T-helper 22 cell (primary cell): Measurements from ENCODE around the gene TGOLN2.
"Not testable (repeated sequence)": the region's sequence is repeated elsewhere in the genome, so short reads cannot be mapped to it uniquely, and the experiment has no call there.

ENCODE experiments used
- DNase-seq: peaks from one replicate; pipeline ENCODE4 v3.0.0-alpha.2; 2020; ENCODE audit warnings: low read depth

Gene TGOLN2

DNA sequence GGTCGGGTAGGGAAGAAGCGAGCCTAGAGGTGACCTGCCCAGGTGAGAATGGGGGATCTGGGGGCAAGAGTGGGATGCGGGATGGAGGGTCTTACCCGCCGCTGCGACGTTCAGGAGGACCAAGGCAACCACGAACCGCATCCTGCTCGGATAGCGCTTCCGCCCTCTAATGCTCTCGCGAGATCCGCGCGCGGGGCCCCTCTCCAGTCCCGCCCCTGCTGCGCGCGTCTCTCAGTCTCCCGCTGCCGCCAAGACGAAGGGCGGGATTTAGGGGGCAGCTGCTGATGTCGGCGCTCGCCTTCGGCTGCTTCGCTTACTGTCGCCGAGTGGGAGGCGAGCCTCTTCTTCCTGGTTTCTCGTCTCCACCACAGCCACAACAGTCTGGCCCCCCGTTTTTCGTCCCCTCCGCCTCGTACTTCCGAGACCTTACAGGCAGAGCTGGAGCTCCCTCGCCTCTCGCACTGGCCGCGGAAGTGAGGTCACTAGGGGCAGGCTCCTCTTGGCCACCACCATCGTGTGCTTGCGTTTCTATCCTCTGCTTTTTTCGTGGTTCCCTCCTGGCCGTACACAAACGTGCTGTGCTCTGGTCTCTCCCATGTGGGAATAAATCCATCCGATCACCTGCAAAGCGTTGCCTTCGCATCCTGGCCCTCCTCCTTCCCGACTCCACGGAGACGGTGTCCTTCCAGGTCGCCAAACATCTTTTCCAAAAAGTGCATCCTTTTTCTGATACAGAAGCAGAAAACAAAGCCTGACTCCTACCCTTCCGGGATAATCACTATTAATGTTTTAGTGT, at the start of gene TGOLN2:
TSS of gene TGOLN2 (minus strand) at position 168 of the 796 bp plus-strand sequence. CDS start at position 141, 27 bp downstream.
- DNase-seq, result peak; percentile 88

DNA sequence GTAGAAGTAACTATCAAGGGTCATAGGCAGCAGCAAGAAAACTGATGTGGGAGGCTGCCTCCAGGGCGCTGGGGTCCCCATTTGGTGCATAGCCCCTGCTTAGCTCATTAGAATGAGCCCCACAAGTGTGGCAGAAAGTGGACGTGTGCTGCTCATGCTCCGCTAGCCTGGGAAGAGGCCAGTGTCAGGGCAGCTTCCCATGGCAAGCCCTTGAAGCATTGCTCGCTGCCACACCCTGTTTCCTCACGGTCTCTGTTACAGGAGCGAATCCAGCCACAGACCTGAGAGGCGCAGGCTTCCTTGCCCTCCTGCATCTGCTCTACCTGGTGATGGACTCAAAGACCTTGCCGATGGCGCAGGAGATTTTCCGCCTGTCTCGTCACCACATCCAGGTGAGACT, 49.3 kb upstream of the TGOLN2 start:
- DNase-seq, result no peak

DNA sequence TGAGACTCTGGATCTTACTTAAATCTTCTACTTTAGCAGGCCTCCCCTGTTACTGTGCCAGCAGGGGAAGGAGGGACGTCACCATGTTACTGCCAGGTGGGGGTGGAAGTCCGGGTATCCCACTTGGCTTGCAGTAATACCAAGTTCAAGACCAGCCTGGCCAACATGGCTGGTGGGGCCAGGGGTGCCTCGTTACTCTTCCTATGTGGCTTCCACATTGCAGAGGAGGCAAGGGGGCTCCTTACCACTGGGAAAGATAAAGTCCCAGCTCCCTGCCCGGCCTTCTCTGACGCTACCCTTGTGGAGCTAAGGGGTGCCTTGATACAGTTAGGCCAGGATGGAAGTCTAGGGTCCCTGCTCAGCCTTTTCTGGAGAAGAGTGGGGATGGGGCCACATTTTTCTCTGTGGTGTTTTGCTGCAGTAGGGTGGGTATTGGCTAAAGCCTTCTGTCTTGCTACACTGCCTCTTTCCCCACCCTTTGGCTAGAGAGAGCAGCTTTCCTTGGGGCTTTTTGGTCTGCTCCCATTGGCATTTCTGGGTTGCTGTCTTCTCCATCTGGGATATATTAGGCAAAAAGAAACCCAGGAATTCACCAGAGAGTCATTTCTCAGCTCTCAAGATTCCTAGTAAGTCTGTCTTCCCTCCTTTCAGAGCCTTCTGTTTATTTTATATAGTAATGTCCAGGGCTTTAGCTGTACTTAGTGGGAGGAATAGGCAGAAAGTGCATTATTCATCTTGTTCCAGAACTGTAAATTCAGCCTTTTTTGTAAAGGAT, 48.7 kb upstream of the TGOLN2 start:
- no peak for DNase-seq

DNA sequence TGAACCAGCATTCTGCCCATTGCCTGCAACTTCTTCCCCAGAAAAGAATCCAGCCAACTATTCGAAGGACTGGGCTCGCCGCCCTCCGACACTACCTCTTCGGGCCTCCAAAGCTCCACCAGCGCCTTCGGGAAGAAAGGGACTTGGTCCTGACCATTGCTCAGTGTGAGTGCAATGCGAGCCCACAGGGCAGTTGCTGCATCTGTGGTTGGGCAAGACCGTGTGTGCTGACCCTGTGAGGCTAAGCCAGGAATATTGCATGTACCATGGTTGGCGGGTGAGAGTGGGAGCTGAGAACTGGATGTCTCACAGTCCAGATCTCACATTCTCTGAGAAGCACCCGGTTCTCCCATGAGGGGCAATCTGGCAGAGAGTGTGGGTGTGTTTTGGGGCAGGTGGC, 43.3 kb upstream of the TGOLN2 start:
- no peak for DNase-seq

GRCh38 chr2:85369500-85369899, 41.7 kb upstream of the TGOLN2 start:
- no peak for DNase-seq

DNA sequence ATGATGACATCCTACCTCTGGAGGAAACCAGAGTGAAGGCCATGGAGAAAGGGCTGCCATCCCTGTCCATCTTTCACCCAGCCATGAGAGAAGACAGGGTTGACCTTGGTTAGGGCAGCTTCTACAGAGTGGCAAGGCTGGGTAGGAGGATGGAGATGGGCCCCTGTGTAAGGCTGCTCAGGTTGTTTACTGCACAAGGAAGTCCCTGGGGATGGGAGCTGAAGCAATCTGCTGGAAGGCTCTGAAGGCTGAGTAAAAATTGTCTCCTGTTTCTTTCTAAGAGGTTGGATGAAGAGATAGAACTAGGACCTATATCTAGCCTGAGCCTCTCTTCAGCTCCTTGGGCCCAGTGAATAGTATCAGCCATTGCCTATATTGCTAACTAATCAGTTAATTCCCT, 41.1 kb upstream of the TGOLN2 start:
- DNase-seq, result no peak

- DNase-seq, result no peak
Measured at GRCh38 chr2:85367180-85367579, 39.4 kb upstream of the TGOLN2 start.

DNA sequence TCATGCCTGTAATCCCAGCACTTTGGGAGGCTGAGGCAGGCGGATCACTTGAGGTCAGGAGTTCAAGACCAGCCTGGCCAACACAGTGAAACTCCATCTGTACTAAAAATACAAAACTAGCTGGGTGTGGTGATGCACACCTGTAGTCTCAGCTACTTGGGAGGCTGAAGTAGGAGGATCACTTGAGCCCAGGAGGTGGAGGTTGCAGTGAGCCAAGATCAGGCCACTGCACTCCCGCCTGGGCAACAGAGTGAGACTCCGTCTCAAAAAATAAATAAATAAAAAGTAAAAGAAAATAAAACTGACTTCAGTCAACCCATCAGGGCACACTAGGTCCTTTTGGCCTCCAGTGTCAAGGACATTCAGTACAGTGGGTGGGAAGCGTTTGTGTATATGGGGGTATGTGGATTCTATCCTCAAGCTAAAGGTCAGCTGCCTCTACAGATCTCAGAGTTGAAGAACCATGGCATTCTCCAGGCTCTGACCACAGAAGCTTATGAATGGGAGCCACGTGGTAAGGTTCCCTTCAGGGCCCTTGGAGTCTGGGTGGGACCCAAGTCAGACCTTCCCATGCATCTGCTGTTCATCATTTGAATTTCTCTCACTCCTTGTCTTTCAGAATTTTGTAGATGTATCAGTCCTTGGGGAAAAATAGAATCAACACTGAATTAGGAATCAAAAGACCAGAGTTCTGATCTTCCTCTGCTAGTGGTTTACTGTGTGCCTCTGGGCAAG, 35.0 kb upstream of the TGOLN2 start:
- DNase-seq, result not testable (repeated sequence)

GRCh38 chr2:85357736-85358135, 29.9 kb upstream of the TGOLN2 start:
- no peak for DNase-seq

GRCh38 chr2:85356186-85356585, 28.4 kb upstream of the TGOLN2 start:
- no peak for DNase-seq

DNA sequence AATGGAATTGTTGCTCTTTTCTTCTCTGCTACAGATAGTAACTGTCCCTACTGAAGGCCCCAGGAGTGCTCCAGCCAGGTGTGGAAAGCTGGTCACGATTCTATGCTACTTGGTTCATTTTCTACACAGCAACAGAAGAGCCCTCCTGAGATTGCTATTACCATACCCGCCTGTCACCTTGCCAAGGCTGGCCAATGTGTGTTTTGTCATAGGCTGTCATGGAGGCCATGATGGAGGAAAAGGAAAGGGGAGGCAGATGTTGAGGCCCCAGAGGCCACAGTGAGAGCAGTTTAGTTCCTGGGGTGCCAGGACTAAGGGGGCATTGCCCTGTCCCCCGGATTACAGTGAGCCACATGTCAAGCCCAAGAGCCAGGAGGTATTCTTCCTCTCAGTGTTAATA, 27.7 kb upstream of the TGOLN2 start:
- no peak for DNase-seq

DNA sequence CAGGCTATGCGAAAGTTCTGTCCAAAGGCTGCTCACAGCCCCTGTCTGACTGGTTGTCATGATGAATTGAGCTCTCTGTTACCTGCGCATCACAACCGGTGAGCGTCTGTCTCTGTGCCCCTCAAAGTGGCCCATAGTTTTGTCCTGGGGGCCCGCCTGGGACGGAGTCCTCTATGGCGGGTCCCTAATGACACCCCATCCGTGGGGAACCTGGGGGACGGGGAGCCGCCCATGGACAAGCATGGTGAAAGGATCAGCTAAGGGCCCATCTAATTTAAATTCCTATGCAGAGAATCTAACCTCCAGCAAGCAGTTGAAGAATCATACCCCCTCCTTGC, 27.3 kb upstream of the TGOLN2 start:
- no peak for DNase-seq

GRCh38 chr2:85354286-85355072, 26.7 kb upstream of the TGOLN2 start, which contains the start of the genes ELMOD3 and RETSAT:
Gene ELMOD3 (plus strand): TSS chr2:85354769. CDS start chr2:85357199, 2,430 bp downstream.
Gene RETSAT (minus strand): TSS chr2:85354528. CDS start chr2:85354507, 21 bp downstream.
- DNase-seq, result peak; percentile 98

DNA sequence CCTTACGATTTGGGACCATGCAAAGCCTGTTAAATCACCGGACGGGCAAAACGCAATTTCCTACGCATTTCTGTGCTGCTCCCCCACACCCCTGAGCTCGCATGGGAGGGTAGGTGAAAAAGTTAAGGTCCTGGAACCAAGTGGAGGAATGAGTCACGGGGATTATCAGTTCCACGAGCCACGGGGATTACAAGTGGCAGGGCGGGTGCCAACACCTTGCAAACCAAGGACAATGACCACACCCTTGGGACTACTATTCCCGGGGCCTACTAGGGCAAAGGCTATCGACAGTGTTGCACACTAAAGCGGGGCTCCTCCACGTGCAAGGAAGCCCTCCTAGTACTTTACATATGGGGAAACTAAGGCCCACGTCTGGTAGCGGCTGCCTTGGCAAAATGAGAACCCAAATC, 26.1 kb upstream of the TGOLN2 start:
- DNase-seq, result no peak

- DNase-seq, result no peak
Measured at GRCh38 chr2:85347599-85347998, 19.8 kb upstream of the TGOLN2 start.

DNA sequence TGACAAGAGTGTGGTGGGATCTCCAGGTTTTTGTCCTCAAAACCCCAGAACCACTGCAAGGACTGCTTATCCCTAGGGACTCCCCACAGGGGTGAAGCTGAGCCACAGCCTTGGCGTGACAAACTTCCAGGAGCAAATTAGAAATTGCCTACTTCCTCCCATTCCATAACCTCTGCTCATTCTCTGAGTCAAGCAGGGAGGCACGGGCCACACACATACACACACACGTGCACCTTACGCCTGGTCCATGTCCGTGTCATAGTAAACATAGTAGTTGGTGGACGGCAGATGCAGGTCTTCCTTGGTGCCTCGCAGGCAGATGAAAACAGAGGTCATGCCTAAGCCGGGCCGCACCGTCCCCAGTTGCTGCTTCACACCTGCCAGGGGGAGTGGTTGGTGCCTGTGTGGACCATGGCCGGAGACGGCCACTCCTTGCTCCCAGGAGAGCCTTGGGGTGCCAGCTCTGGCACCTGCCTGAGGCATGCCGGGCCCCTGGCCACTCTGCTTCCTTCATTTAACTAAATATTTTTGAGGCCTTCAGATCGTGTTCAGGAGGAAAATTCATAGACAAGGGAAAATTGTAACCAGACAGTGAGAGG, 16.7 kb upstream of the TGOLN2 start:
- DNase-seq, result no peak

DNA sequence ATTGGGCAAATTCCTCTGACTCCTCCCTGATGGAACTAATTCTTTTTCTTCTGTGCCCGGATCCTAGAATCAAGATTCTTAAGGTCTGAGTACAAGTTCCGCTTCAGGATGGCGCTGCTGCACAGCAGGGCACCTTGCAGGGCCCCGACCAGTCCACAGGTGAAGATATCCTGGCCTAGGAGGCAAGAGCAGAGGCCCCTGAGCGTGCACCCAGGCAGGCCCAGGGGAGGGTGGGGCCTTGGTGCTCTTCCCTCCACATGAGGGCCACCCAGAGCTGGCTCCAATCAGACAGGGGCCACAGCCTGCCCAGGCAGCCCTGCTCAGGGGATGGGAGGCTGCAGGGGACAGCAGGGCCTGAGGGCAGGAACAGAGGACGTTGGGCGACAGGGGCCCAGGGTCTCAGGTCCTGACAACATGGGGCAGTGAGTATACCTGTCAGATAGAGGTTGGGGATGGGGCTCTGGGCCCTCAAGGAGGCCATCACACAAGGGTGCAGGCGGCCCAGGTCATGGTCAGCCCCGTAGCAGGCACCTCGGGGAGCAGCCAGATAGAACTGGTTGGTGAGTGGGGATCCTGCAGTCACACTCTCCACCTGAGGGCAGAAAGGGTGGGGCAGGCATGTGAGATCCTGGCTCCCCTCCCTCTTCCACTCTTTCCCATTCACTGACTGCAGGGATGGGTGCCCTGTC, 15.6 kb upstream of the TGOLN2 start:
- not testable (repeated sequence) for DNase-seq

DNA sequence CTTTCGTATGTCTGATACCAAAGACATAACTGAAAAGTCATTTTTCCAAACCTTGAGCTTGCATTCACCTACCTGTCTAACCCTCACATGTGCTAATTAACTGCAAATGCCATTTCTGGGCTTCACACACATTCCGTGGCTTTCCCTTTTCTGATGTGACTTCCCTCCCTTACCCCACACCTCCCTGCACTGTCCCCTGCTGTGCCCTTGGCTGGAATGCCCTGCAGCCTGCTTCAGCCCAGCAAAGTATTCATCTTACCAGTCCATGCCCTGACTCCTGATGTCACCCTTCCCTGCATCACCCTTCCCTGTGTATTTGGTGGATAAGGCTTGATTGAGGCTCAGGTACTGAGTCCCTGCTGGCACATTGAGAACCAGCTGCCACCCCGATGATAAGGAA, 14.4 kb upstream of the TGOLN2 start:
- no peak for DNase-seq

DNA sequence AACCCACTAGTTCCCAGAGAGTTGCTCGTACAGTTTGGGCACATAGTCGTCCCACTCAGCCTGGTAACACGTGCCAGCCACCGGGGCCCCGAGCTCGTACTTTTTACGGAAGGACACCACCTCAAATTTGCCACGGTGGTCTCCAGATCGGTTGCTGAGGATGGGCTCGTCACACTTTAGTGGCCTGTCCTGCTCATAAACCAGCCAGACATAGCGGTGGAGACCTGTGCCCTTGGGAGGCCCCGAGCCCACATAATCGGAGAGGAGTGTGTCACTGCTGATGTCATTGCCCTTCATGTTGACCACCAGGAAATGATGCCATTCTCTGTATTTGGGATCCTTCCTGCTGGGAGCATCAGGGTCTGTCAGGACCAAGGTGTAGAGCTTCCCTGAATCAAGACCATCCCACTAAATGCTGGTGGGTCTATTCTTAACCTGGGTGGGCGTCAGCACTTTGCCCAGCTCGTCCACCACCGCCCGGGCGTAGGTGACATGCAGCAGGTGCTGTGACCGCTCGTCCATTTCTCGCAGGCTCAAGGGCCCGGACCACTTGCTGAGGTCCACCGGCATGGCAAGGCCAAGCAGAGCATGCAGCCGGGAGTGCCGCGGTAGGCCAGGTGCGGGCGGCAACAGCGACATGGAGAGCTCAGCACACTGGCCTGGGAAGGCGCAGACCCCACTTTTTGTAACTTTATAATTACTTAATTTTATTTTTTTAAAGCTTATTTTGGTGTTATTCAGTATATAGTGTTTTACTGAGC, 13.7 kb upstream of the TGOLN2 start:
- no peak for DNase-seq
